ENCODE data around the gene COL15A1. TPM values are rescaled to one million over a fixed set of nuclear protein-coding genes. Genes with fewer than 3 reads are reported as not detected.

Gene COL15A1
- total and polyA plus RNA-seq, 10 donors, result 0.33 to 9.3 (median 2.1) TPM

GRCh38 chr9:98993570-98993945, 49.9 kb downstream of the COL15A1 start:
- Histone ChIP-seq H3K4me3 (no peak overlapping the region), H3K4me1 (peaks cover 0 to 20% (median 16%) of the 10 kb centered on the region in 6 donors), H3K27me3 (replicated peaks in 1 of 7) (peaks cover 0 to 9% (median 0%) of the 10 kb centered on the region in 7 donors), H3K27ac (no peak overlapping the region), H3K36me3 (no peaks in the 10 kb centered on the region), H3K9me3 (no peaks in the 10 kb centered on the region)
- TF ChIP-seq, protein P1, sequence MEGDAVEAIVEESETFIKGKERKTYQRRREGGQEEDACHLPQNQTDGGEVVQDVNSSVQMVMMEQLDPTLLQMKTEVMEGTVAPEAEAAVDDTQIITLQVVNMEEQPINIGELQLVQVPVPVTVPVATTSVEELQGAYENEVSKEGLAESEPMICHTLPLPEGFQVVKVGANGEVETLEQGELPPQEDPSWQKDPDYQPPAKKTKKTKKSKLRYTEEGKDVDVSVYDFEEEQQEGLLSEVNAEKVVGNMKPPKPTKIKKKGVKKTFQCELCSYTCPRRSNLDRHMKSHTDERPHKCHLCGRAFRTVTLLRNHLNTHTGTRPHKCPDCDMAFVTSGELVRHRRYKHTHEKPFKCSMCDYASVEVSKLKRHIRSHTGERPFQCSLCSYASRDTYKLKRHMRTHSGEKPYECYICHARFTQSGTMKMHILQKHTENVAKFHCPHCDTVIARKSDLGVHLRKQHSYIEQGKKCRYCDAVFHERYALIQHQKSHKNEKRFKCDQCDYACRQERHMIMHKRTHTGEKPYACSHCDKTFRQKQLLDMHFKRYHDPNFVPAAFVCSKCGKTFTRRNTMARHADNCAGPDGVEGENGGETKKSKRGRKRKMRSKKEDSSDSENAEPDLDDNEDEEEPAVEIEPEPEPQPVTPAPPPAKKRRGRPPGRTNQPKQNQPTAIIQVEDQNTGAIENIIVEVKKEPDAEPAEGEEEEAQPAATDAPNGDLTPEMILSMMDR (IDR thresholded peaks at IDR 0.05 in 8 of 11, conservative IDR thresholded peaks at IDR 0.05 in 3 of 11), result no peak
- TF ChIP-seq POLR2AphosphoS5 (IDR thresholded peaks at IDR 0.05) (no peak), POLR2A (IDR thresholded peaks at IDR 0.05) (no peak)
- WGBS, 5 donors, result 22 to 45% (median 33%) methylated on average over 6 of the region's 6 CpGs
- no peak for DNase-seq
- intact Hi-C loops (cut with DNase I; ENCODE audit: low total_unique reads), result no loop called here

DNA sequence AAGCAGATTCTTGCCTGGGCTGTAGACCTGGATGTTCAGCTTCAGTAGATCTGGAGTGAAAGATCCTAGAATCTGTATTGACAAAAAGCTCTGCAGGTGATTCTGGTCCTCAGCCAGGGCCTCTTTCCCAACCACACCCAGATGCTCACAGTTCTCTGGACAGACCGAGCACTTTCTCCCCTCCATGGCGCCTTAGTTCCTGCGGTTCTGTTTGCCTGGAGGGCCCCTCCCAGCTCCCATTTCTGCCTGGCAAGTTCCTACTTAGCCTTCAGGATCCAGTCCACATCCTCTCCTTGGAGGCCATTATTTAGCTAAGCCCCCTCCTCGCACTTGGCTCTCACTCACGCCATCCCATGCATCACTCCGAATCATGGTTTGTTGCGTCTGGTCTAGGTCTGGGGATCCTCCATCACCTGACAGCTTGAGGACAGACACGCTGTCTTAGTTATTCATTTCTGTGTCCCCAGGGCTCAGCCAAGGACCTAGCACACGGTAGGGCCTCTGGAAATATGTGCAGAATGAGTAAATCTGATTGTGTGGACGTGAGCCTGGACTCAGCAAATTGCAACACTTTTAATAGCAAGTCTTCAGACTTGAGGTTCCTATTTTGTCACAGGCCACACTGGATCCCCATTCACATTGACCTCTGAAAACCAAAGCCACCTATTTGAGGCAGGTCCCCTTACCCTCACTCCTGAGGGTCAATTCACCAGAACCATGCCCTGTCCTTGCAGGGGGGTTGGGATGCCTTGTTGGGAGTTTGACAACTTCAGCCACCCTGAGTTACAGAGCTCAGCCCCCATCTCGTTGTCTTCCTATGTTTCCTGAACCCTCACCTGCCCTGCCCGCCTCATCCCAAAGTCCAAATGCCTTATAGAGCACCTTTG, 50.7 kb downstream of the COL15A1 start:
- intact Hi-C loops (cut with DNase I; ENCODE audit: low total_unique reads), result loop anchor here (5.0 kb wide), 1 partner anchor 142 kb away; no protein-coding TSS in a partner anchor
- Histone ChIP-seq H3K4me1 (peaks cover 0 to 28% (median 23%) of the 10 kb centered on the region in 6 donors), H3K27ac (no peak overlapping the region), H3K36me3 (no peaks in the 10 kb centered on the region), H3K9me3 (no peaks in the 10 kb centered on the region), H3K4me3 (no peak overlapping the region), H3K27me3 (replicated peaks in 1 of 7) (peaks cover 0 to 13% (median 0%) of the 10 kb centered on the region in 7 donors)
- TF ChIP-seq, protein P1 (IDR thresholded peaks at IDR 0.05 in 8 of 11, conservative IDR thresholded peaks at IDR 0.05 in 3 of 11), result no peak
- TF ChIP-seq POLR2A (IDR thresholded peaks at IDR 0.05) (no peak), POLR2AphosphoS5 (IDR thresholded peaks at IDR 0.05) (no peak)
- WGBS, 5 donors, result 82 to 86% (median 84%) methylated on average over 12 of the region's 12 CpGs
- no peak for DNase-seq

DNA sequence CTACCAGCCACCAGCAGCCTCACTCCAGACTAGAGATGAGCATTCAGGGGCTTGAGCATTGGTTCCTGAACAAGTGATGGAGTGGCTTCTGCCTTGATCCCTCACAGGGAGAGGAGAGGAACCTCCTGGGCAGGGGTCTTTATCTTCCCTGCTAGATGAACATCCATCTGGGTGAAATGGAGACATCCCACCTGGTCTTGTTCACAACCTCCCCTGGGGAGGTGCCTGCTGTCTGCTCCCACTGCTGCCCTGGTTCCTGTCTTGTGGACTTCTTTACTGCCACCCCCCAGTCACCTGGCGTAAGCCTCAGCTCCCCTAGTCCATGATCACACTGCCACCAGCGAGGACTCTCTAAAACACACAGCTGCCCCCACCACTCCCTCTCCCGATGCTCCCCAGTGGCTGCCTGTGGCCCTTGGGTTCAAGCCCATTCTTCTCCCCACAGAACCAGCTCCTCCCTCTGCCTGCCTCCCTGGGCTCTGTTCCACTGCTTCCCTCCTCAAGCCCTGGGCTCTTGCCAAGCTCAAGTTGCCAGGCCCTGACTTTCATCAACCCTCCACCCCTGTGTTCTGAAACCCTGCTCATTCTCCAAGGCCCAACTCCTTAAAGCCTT, 51.5 kb downstream of the COL15A1 start:
- 78 to 84% (median 78%) methylated on average over 3 of the region's 3 CpGs for WGBS, 5 donors
- H3K27me3 ChIP-seq (replicated peaks in 1 of 7), result peaks cover 0 to 13% (median 0%) of the 10 kb centered on the region in 7 donors
- no peak overlapping the region for H3K27ac ChIP-seq
- intact Hi-C loops (cut with DNase I; ENCODE audit: low total_unique reads), result loop anchor here (5.0 kb wide), 1 partner anchor 143 kb away; no protein-coding TSS in a partner anchor
- no peaks in the 10 kb centered on the region for H3K36me3 ChIP-seq
- H3K4me1 ChIP-seq, result peaks cover 0 to 36% (median 24%) of the 10 kb centered on the region in 6 donors
- no peak for DNase-seq
- no peaks in the 10 kb centered on the region for H3K9me3 ChIP-seq
- H3K4me3 ChIP-seq, result no peak overlapping the region
- no peak for TF ChIP-seq POLR2A (IDR thresholded peaks at IDR 0.05)
- TF ChIP-seq, protein P1 (IDR thresholded peaks at IDR 0.05 in 8 of 11, conservative IDR thresholded peaks at IDR 0.05 in 3 of 11), result no peak
- no peak for TF ChIP-seq POLR2AphosphoS5 (IDR thresholded peaks at IDR 0.05)

Measured in spleen (tissue), 11 donors.